OCI-LY7 (cell line): Measurements from ENCODE around the gene RPE65. TPM values are rescaled to one million over a fixed set of nuclear protein-coding genes. Genes with fewer than 3 reads are reported as not detected.

Source experiments
- BruUV-seq: library from RNA; stranded (reverse); fragments of 400-500 nt; replicated peaks from 2 replicates; lab custom pipeline; 2021; lab: Mats Ljungman, UMichigan
- CTCF ChIA-PET: fragments of 300-600 bp; sonication (Branson Sonifier 250); formaldehyde crosslinking; loops from one replicate; lab custom pipeline; 2022; ENCODE audit warnings: antibody characterized with exemption; ENCODE audit not compliant: unreplicated experiment; lab: Charles Lee
- POLR2A ChIA-PET: fragments of 300-600 bp; sonication (Branson Sonifier 250); formaldehyde crosslinking; loops from one replicate; lab custom pipeline; 2022; ENCODE audit warnings: antibody characterized with exemption; lab: Charles Lee
- DNase-seq: peaks from one replicate; pipeline ENCODE4 v3.0.0-alpha.2; 2015; ENCODE audit warnings: low spot score
- H2AFZ ChIP-seq: fragments of 200-600 bp; sonication (generic), shearing (Covaris generic); 2 replicates; pipeline ENCODE4 v1.6.1; 2014; ENCODE audit warnings: mild to moderate bottlenecking, antibody characterized with exemption, low read length, moderate library complexity
- H3K27ac ChIP-seq: fragments of 200-600 bp; sonication (generic); 2 replicates; pipeline ENCODE4 v1.5.1; 2014; ENCODE audit warnings: mixed run types, low read depth, mild to moderate bottlenecking, moderate library complexity, low read length, inconsistent platforms; ENCODE audit not compliant: poor library complexity, severe bottlenecking
- H3K36me3 ChIP-seq: fragments of 200-600 bp; sonication (generic); 2 replicates; pipeline ENCODE4 v1.6.1; 2014; ENCODE audit warnings: mild to moderate bottlenecking, antibody characterized with exemption, low read length, moderate library complexity, mixed read lengths; ENCODE audit not compliant: insufficient read depth
- H3K4me1 ChIP-seq: fragments of 200-600 bp; sonication (generic); 2 replicates; pipeline ENCODE4 v1.5.1; 2014; ENCODE audit warnings: mild to moderate bottlenecking, low read length; ENCODE audit not compliant: insufficient read depth, poor library complexity, severe bottlenecking
- H3K4me2 ChIP-seq: fragments of 200-600 bp; sonication (generic); 2 replicates; pipeline ENCODE4 v1.6.1; 2014; ENCODE audit warnings: mild to moderate bottlenecking, low read length
- H3K4me3 ChIP-seq: fragments of 200-600 bp; sonication (generic); 2 replicates; pipeline ENCODE4 v1.5.1; 2014; ENCODE audit warnings: mild to moderate bottlenecking, low read depth, low read length; ENCODE audit not compliant: poor library complexity, severe bottlenecking
- H3K79me2 ChIP-seq: fragments of 200-600 bp; sonication (generic); 2 replicates; pipeline ENCODE4 v1.6.1; 2016; ENCODE audit warnings: low read depth, mild to moderate bottlenecking, low read length, moderate library complexity, mixed read lengths; ENCODE audit not compliant: insufficient read depth
- H3K9me2 ChIP-seq: fragments of 200-600 bp; sonication (generic); 2 replicates; pipeline ENCODE4 v1.6.1; 2016; ENCODE audit warnings: mild to moderate bottlenecking, low read length, mixed read lengths; ENCODE audit not compliant: insufficient read depth
- H3K9me3 ChIP-seq: fragments of 200-600 bp; sonication (generic); 2 replicates; pipeline ENCODE4 v1.6.1; 2014; ENCODE audit warnings: mild to moderate bottlenecking, mixed run types, low read length, mixed read lengths
- H4K20me1 ChIP-seq: fragments of 200-600 bp; sonication (generic); 2 replicates; pipeline ENCODE4 v1.6.1; 2014; ENCODE audit warnings: mild to moderate bottlenecking, antibody characterized with exemption, low read length, moderate library complexity, mixed read lengths; ENCODE audit not compliant: insufficient read depth
- EZH2phosphoT487 ChIP-seq: fragments of 200-600 bp; sonication (generic); IDR thresholded peaks from 2 replicates; pipeline ENCODE4 v1.6.1; 2018; ENCODE audit warnings: low read depth, borderline replicate concordance, mild to moderate bottlenecking, mixed run types, antibody characterized with exemption, low read length, moderate library complexity, mixed read lengths
- intact Hi-C: fragments of 100-400 bp; cut with micrococcal nuclease; formaldehyde crosslinking; loops from one replicate; pipeline ENCODE4 v1.10.0; 2022; ENCODE audit not compliant: unreplicated experiment
- total RNA-seq, 2 experiments: library from RNA; depleted of rRNA in 1 of 2; stranded (reverse); fragments of >200 nt in 1 of 2; shearing (Covaris generic) in 1 of 2; gene quantifications; 2 replicates each; pipeline ENCODE4 v1.2.3, GENCODE V29; 2014 to 2022
- TF ChIP-seq, protein P1 (sequence below): fragments of 200-600 bp; sonication (generic); conservative IDR thresholded peaks from 2 replicates; pipeline ENCODE4 v1.5.1; 2014; ENCODE audit warnings: mild to moderate bottlenecking, antibody characterized with exemption, low read length, moderate library complexity, mixed read lengths

RPE65 gene
- total RNA-seq, 2 experiments from 2014 or later, result not detected

DNA sequence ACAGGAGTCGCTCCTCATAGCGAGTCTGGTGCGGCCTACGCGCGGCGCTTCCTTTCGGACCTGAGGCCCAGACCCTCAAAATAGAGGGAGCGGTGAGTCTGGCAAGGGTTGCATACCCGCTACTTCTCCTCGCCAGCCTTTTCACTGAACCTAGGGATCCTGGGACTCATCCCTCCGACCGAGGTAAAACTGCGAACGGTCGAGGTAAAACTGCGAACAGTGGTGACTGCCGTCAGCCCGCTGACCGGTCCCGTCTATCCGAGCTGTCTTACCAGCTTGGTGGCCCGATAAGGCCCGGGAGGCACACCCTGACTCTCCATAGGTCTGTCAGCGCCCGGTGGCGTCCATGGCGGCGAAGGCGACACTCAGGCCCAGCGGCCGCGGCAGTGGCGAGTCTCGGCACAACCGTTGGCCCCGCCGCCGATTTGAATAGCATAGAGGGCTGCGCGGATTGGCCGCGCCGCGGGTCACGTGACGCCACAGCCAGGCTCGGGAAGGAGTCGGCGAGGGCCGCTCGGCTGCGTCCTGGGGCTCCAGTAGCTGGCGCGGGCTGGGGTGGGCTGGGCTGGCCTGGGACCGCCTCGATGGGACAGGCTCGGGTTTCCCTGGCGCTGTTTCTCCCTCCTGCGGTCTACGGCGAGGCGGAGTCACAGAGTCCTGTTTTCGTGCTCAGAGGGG, 47.1 kb upstream of the RPE65 start, which contains the start of gene DEPDC1:
TSS of gene DEPDC1 (minus strand) at position 403 of the 678 bp plus-strand sequence. CDS start at position 320, 83 bp downstream.
- TF ChIP-seq EZH2phosphoT487, result no peak
- TF ChIP-seq, protein P1, sequence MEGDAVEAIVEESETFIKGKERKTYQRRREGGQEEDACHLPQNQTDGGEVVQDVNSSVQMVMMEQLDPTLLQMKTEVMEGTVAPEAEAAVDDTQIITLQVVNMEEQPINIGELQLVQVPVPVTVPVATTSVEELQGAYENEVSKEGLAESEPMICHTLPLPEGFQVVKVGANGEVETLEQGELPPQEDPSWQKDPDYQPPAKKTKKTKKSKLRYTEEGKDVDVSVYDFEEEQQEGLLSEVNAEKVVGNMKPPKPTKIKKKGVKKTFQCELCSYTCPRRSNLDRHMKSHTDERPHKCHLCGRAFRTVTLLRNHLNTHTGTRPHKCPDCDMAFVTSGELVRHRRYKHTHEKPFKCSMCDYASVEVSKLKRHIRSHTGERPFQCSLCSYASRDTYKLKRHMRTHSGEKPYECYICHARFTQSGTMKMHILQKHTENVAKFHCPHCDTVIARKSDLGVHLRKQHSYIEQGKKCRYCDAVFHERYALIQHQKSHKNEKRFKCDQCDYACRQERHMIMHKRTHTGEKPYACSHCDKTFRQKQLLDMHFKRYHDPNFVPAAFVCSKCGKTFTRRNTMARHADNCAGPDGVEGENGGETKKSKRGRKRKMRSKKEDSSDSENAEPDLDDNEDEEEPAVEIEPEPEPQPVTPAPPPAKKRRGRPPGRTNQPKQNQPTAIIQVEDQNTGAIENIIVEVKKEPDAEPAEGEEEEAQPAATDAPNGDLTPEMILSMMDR, result no peak
- no peaks in the 10 kb centered on the region for H3K9me3 ChIP-seq
- CTCF ChIA-PET, result interaction anchor here (0.6 kb wide), 1 partner anchor 25 kb away, joined by 16 read pairs; no protein-coding TSS in a partner anchor
- DNase-seq, result peak; percentile 90
- H3K27ac ChIP-seq, result peak within 1 kb of the TSS; percentile 63
- H3K79me2 ChIP-seq, result peaks cover 48% of the 10 kb centered on the region; the same call in 1 of the 2 replicates
- H3K36me3 ChIP-seq, result peaks cover 24% of the 10 kb centered on the region
- peaks cover 33% of the 10 kb centered on the region for H3K4me1 ChIP-seq
- peak within 1 kb of the TSS; percentile 94 for H3K4me3 ChIP-seq
- no peaks in the 10 kb centered on the region for H4K20me1 ChIP-seq
- POLR2A ChIA-PET, result interaction anchor here (0.7 to 4.1 kb wide), 7 partner anchors 9 to 30 kb away, joined by 3 to 24 read pairs (median 5); no protein-coding TSS in a partner anchor
- peak within 1 kb of the TSS; percentile 91 for H2AFZ ChIP-seq
- intact Hi-C loops, result loop anchor here (2.0 kb wide), 1 partner anchor 22 kb away; no protein-coding TSS in a partner anchor
- no peaks in the 10 kb centered on the region for H3K9me2 ChIP-seq
- peak within 1 kb of the TSS; percentile 85 for H3K4me2 ChIP-seq
- no TSS peak for BruUV-seq

DNA sequence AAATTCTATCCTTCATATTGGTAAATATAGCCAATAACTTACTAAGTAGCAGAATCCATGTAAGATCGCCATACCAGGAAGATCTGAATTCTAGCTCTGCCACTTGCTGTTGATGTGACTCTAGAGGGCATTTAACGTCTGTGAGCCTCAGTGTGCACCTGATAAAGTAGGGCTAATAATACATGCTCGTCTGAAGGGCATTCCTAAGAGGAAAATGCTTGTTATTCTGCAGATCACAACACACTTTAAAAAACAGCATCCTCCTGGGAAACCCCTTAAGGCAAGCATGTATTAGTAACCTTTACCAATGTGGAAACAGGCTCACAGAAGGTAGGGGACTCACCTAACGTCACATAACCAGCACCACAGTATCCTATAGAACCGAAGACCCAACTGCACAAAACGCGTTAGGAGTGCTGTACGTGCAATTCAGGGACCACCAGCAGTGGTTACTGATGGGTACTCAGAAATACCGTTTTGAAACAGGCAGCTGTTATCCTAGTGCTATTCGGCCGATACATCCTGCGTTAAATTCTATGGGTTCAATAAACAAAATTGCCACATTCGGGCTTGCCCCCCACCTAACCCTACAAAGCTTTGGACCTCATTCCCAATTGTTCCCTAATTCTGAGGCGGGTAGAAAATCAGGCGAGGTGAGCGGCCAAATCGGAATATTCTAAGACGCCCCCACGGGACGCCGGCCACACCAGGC, 46.4 kb upstream of the RPE65 start:
- intact Hi-C loops, result loop anchor here (2.0 kb wide), 1 partner anchor 23 kb away; no protein-coding TSS in a partner anchor
- CTCF ChIA-PET, result interaction anchor here (1.4 kb wide), 1 partner anchor 11 kb away, joined by 3 read pairs; no protein-coding TSS in a partner anchor
- BruUV-seq, result TSS peak; percentile 60
- Histone ChIP-seq H3K4me3 (peak overlapping the region; percentile 94), H3K9me3 (no peaks in the 10 kb centered on the region), H3K4me1 (peaks cover 33% of the 10 kb centered on the region), H3K9me2 (no peaks in the 10 kb centered on the region), H4K20me1 (no peaks in the 10 kb centered on the region), H3K36me3 (peaks cover 31% of the 10 kb centered on the region), H3K27ac (peak overlapping the region; percentile 63), H3K4me2 (peak overlapping the region; percentile 85), H3K79me2 (peaks cover 55% of the 10 kb centered on the region; the same call in 1 of the 2 replicates), H2AFZ (peak overlapping the region; percentile 91)
- TF ChIP-seq, protein P1, result peak; percentile 22; the same call in 1 of the 2 replicates
- TF ChIP-seq EZH2phosphoT487, result no peak
- peak; percentile 49 for DNase-seq
- POLR2A ChIA-PET, result interaction anchor here (0.6 to 4.1 kb wide), 6 partner anchors 10 to 821 kb away, joined by 3 to 24 read pairs (median 6); no protein-coding TSS in a partner anchor
